Adrenal gland (tissue), 5 donors: Measurements from ENCODE around the gene FCHSD1.

Source experiments
- POLR2A ChIP-seq, 2 donors: fragments of 450-650 bp; IDR thresholded peaks; one replicate each; pipeline ENCODE4 v1.6.1; 2017; ENCODE audit warnings: antibody characterized with exemption in 2 of 2, mild to moderate bottlenecking in 2 of 2, moderate library complexity in 1 of 2
- TF ChIP-seq, protein P1 (sequence below), 6 experiments: fragments of 450-650 bp in 4 of 6; fragments of 200-600 bp in 2 of 6; sonication (generic) in 1 of 6; IDR thresholded peaks; 1 replicate in 5 of 6; 2 replicates in 1 of 6; pipeline versions ENCODE4 v1.5.1 to v1.8.0; 2016 to 2021; ENCODE audit warnings: antibody characterized with exemption in 6 of 6, mild to moderate bottlenecking in 2 of 6, moderate library complexity in 1 of 6
- donor health status: DM: no; HTN: no; CAD: no.

DNA sequence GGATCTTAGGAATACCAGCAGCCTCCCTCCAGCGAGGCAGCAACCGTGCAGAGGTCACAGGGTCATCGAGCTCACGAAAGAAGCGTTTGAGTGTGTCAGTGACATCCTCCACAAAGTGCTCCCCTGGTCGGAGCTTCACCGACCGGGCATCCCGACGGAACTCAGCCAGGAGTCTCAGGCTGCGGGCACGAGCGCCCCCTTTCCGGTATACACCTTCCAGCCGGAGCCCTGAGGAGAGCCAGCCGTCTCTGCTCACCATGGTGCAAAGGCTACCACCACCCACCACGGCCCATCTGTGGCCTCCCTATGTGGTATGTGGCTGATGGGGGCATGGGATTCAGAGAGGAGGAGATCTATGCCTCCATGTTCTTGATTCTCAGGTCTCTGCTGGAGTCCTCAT, 10.8 kb upstream of the FCHSD1 start:
- TF ChIP-seq, protein P1, sequence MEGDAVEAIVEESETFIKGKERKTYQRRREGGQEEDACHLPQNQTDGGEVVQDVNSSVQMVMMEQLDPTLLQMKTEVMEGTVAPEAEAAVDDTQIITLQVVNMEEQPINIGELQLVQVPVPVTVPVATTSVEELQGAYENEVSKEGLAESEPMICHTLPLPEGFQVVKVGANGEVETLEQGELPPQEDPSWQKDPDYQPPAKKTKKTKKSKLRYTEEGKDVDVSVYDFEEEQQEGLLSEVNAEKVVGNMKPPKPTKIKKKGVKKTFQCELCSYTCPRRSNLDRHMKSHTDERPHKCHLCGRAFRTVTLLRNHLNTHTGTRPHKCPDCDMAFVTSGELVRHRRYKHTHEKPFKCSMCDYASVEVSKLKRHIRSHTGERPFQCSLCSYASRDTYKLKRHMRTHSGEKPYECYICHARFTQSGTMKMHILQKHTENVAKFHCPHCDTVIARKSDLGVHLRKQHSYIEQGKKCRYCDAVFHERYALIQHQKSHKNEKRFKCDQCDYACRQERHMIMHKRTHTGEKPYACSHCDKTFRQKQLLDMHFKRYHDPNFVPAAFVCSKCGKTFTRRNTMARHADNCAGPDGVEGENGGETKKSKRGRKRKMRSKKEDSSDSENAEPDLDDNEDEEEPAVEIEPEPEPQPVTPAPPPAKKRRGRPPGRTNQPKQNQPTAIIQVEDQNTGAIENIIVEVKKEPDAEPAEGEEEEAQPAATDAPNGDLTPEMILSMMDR (IDR thresholded peaks at IDR 0.05), result no peak
- no peak for TF ChIP-seq POLR2A (IDR thresholded peaks at IDR 0.05)
